IMR-90 (cell line): ENCODE measurements around the gene FRMD6. TPM values are rescaled to one million over a fixed set of nuclear protein-coding genes. Genes with fewer than 3 reads are reported as not detected.

Experiments
- ATAC-seq: fragments of 200-7000 bp; cut with Tn5 transposase; 2 replicates; pipeline ENCODE4 v1.9.1; 2020; ENCODE audit warnings: low read depth, mild to moderate bottlenecking, moderate library complexity
- Bru-seq: library from RNA; stranded (reverse); fragments of 400-500 nt; gene quantifications from one replicate; lab custom pipeline; 2021; lab: Mats Ljungman, UMichigan
- BruChase-seq, 2 experiments: library from RNA; stranded (reverse); fragments of 400-500 nt; gene quantifications; one replicate each; lab custom pipeline; 2021; lab: Mats Ljungman, UMichigan
- BruUV-seq: library from RNA; stranded (reverse); fragments of 400-500 nt; replicated peaks from 2 replicates; lab custom pipeline; 2021; lab: Mats Ljungman, UMichigan
- CTCF ChIA-PET: fragments of 300-600 bp; formaldehyde crosslinking; extraction: SDS; loops from one replicate; lab custom pipeline; 2021; ENCODE audit warnings: antibody characterized with exemption; lab: Yijun Ruan, JAX
- POLR2A ChIA-PET: fragments of 300-600 bp; sonication (Branson Sonifier 250); formaldehyde crosslinking; loops from one replicate; lab custom pipeline; 2022; ENCODE audit warnings: antibody characterized with exemption; ENCODE audit not compliant: unreplicated experiment; lab: Charles Lee
- DNase-seq: peaks from one replicate; pipeline ENCODE4 v3.0.0; 2013
- H2AFZ ChIP-seq: replicated peaks from 2 replicates; pipeline ENCODE3; 2013; ENCODE audit warnings: low read length, mild to moderate bottlenecking; ENCODE audit not compliant: poor library complexity
- H2AK5ac ChIP-seq: 2 replicates; pipeline ENCODE4 v1.6.1; 2013; ENCODE audit warnings: low read depth, low read length, inconsistent platforms
- H2AK9ac ChIP-seq: replicated peaks from 2 replicates; pipeline ENCODE3; 2013; ENCODE audit warnings: mild to moderate bottlenecking, low read depth, low read length, moderate library complexity; ENCODE audit not compliant: poor library complexity
- H2BK120ac ChIP-seq: 2 replicates; pipeline ENCODE4 v1.6.1; 2013; ENCODE audit warnings: low read depth, low read length, inconsistent platforms
- H2BK15ac ChIP-seq: 3 replicates; pipeline ENCODE4 v1.6.1; 2013; ENCODE audit warnings: low read depth, low read length, inconsistent platforms
- H2BK20ac ChIP-seq: 2 replicates; pipeline ENCODE4 v1.6.1; 2013; ENCODE audit warnings: low read depth, mild to moderate bottlenecking, inconsistent platforms, low read length, moderate library complexity
- H2BK5ac ChIP-seq: 2 replicates; pipeline ENCODE4 v1.6.1; 2013; ENCODE audit warnings: mild to moderate bottlenecking, low read depth, low read length, inconsistent platforms; ENCODE audit not compliant: poor library complexity, severe bottlenecking
- H3K14ac ChIP-seq: replicated peaks from 2 replicates; pipeline ENCODE4 v1.6.1; 2013; ENCODE audit warnings: low read depth, low read length, inconsistent platforms
- H3K18ac ChIP-seq: 2 replicates; pipeline ENCODE4 v1.6.1; 2013; ENCODE audit warnings: low read depth, low read length, control low read depth
- H3K23ac ChIP-seq: 2 replicates; pipeline ENCODE4 v1.6.1; 2013; ENCODE audit warnings: low read depth, low read length, inconsistent platforms
- H3K27ac ChIP-seq: 2 replicates; pipeline ENCODE4 v1.5.1; 2013; ENCODE audit warnings: mild to moderate bottlenecking, control low read depth, low read length; ENCODE audit not compliant: insufficient read depth
- H3K27me3 ChIP-seq: 2 replicates; pipeline ENCODE4 v1.6.1; 2013; ENCODE audit warnings: low read length; ENCODE audit not compliant: control insufficient read depth, insufficient read depth
- H3K36me3 ChIP-seq: 2 replicates; pipeline ENCODE4 v1.6.1; 2013; ENCODE audit warnings: low read length, mixed read lengths; ENCODE audit not compliant: control insufficient read depth, insufficient read depth
- H3K4ac ChIP-seq: 2 replicates; pipeline ENCODE4 v1.6.1; 2013; ENCODE audit warnings: low read depth, low read length, inconsistent platforms
- H3K4me1 ChIP-seq: 2 replicates; pipeline ENCODE4 v1.6.1; 2013; ENCODE audit warnings: low read length, mixed read lengths; ENCODE audit not compliant: control insufficient read depth, insufficient read depth
- H3K4me2 ChIP-seq: 2 replicates; pipeline ENCODE4 v1.6.1; 2013; ENCODE audit warnings: low read depth, mild to moderate bottlenecking, control low read depth, low read length, moderate library complexity
- H3K4me3 ChIP-seq: 2 replicates; pipeline ENCODE4 v1.5.1; 2013; ENCODE audit warnings: low read depth, mild to moderate bottlenecking, control low read depth, low read length, moderate library complexity; ENCODE audit not compliant: insufficient read depth
- H3K56ac ChIP-seq: 2 replicates; pipeline ENCODE4 v1.6.1; 2013; ENCODE audit warnings: low read length, inconsistent platforms; ENCODE audit not compliant: insufficient read depth; ENCODE audit errors: extremely low read depth
- H3K79me1 ChIP-seq, 2 experiments: 2 replicates each; pipeline ENCODE4 v1.6.1; 2013; ENCODE audit warnings: low read length in 2 of 2, inconsistent platforms in 1 of 2, low read depth in 1 of 2
- H3K9ac ChIP-seq: 2 replicates; pipeline ENCODE4 v1.6.1; 2013; ENCODE audit warnings: low read depth, low read length, control low read depth
- H3K9me1 ChIP-seq: 2 replicates; pipeline ENCODE4 v1.6.1; 2013; ENCODE audit warnings: low read length, inconsistent platforms; ENCODE audit not compliant: insufficient read depth
- H3K9me3 ChIP-seq: 2 replicates; pipeline ENCODE4 v1.6.1; 2013; ENCODE audit warnings: low read length; ENCODE audit not compliant: control insufficient read depth, insufficient read depth
- H4K20me1 ChIP-seq: 2 replicates; pipeline ENCODE4 v1.6.1; 2013; ENCODE audit warnings: low read length, inconsistent platforms; ENCODE audit not compliant: insufficient read depth
- H4K5ac ChIP-seq: 2 replicates; pipeline ENCODE4 v1.6.1; 2013; ENCODE audit warnings: mild to moderate bottlenecking, low read depth, low read length, control low read depth
- H4K8ac ChIP-seq, 2 experiments: 2 replicates each; pipeline ENCODE4 v1.6.1; 2013; ENCODE audit warnings: low read depth in 2 of 2, low read length in 2 of 2, control low read depth in 1 of 2, inconsistent platforms in 1 of 2
- H4K91ac ChIP-seq: 2 replicates; pipeline ENCODE4 v1.6.1; 2013; ENCODE audit warnings: low read depth, low read length, inconsistent platforms; ENCODE audit not compliant: insufficient read depth
- BHLHE40 ChIP-seq: fragments of 150-350 bp; IDR thresholded peaks from 2 replicates; pipeline ENCODE4 v1.6.1; 2016; ENCODE audit warnings: mild to moderate bottlenecking, low read depth, low read length
- CEBPB ChIP-seq: IDR thresholded peaks from 2 replicates; pipeline ENCODE4 v1.6.1; 2012; ENCODE audit warnings: low read depth, low read length, improper control_type of control experiment
- CHD1 ChIP-seq: IDR thresholded peaks from 2 replicates; pipeline ENCODE4 v1.6.1; 2012; ENCODE audit warnings: low read depth, low read length, improper control_type of control experiment
- MAZ ChIP-seq: IDR thresholded peaks from 2 replicates; pipeline ENCODE4 v1.6.1; 2012; ENCODE audit warnings: low read depth, mild to moderate bottlenecking, low read length, improper control_type of control experiment, moderate library complexity, borderline replicate concordance
- MXI1 ChIP-seq: IDR thresholded peaks from 2 replicates; pipeline ENCODE4 v1.6.1; 2012; ENCODE audit warnings: low read depth, mild to moderate bottlenecking, low read length, moderate library complexity, borderline replicate concordance
- NFE2L2 ChIP-seq: fragments of 150-350 bp; IDR thresholded peaks from 2 replicates; pipeline ENCODE4 v1.6.1; 2016; ENCODE audit warnings: low read depth, mild to moderate bottlenecking, low read length
- POLR2A ChIP-seq: IDR thresholded peaks from 2 replicates; pipeline ENCODE4 v1.6.1; 2012; ENCODE audit warnings: mild to moderate bottlenecking, low read depth, low read length
- RAD21 ChIP-seq: IDR thresholded peaks from 2 replicates; pipeline ENCODE4 v1.6.1; 2012; ENCODE audit warnings: low read length, improper control_type of control experiment
- RCOR1 ChIP-seq: IDR thresholded peaks from 2 replicates; pipeline ENCODE4 v1.6.1; 2012; ENCODE audit warnings: mild to moderate bottlenecking, low read length, improper control_type of control experiment; ENCODE audit not compliant: insufficient replicate concordance
- SMC3 ChIP-seq: fragments of 150-350 bp; IDR thresholded peaks from 2 replicates; pipeline ENCODE4 v1.6.1; 2016; ENCODE audit warnings: low read depth, mild to moderate bottlenecking, antibody characterized with exemption, low read length, moderate library complexity
- WGBS, 2 experiments: methylation state at CpG; one replicate each; pipeline versions ENCODE4 v1.1.5 to v1.1.7; 2013; ENCODE audit warnings: missing lambda C conversion rate in 2 of 2; ENCODE audit not compliant: insufficient read length in 1 of 2; ENCODE audit errors: extremely low coverage in 2 of 2; 5-methylcytosine and 5-hydroxymethylcytosine counted together
- dilution Hi-C: fragments of 300-500 bp; cut with HindIII; formaldehyde crosslinking; loops from one replicate; pipeline ENCODE4 v1.14.3; 2018; ENCODE audit warnings: low sequenced_read_pairs; ENCODE audit not compliant: unreplicated experiment
- in situ Hi-C: fragments of 300-500 bp; cut with MboI; formaldehyde crosslinking; loops from 3 replicates; pipeline ENCODE4 v1.14.3; 2019; ENCODE audit warnings: low sequenced_read_pairs, inconsistent platforms, mixed read lengths
- intact Hi-C: fragments of 100-400 bp; cut with micrococcal nuclease; formaldehyde crosslinking; loops from 2 replicates; pipeline ENCODE4 v1.10.0; 2022
- long read RNA-seq: library from polyadenylated mRNA; unstranded; transcript quantifications from one replicate; pipeline ENCODE4 v2.0.0, GENCODE V29; 2021; ENCODE audit not compliant: unreplicated experiment
- polyA plus RNA-seq, 3 experiments: library from polyadenylated mRNA; depleted of rRNA; stranded (reverse); fragments of >200 nt; gene quantifications; 2 replicates each; pipeline ENCODE4 v1.2.3, GENCODE V29; 2012; ENCODE audit warnings: low replicate concordance in 1 of 3
- total RNA-seq: library from RNA; depleted of rRNA; stranded (reverse); fragments of >200 nt; gene quantifications from 2 replicates; pipeline ENCODE4 v1.2.3, GENCODE V29; 2012; rRNA removed
- TF ChIP-seq, protein P1 (sequence below): fragments of 150-350 bp; IDR thresholded peaks from 2 replicates; pipeline ENCODE4 v1.6.1; 2016; ENCODE audit warnings: low read depth, mild to moderate bottlenecking, low read length, moderate library complexity, borderline replicate concordance
- TF ChIP-seq, protein P2 (sequence below): conservative IDR thresholded peaks from 2 replicates; pipeline ENCODE4 v1.5.1; 2012; ENCODE audit warnings: mild to moderate bottlenecking, low read depth, low read length, improper control_type of control experiment

FRMD6 gene
- total RNA-seq (620 and 682 TPM in 2 replicates), polyA plus RNA-seq (2012; rRNA removed) (243 and 244 TPM in 2 replicates), Bru-seq, nascent RNA (percentile 93 among the genes with signal in this experiment), BruChase-seq, experiment 1, labeled RNA remaining after a 6-hour chase (percentile 61 among the genes with signal in this experiment), BruChase-seq, experiment 2, labeled RNA remaining after a 2-hour chase (percentile 84 among the genes with signal in this experiment)
- polyA plus RNA-seq (2012; cell fraction: cytosol; rRNA removed) = 129 and 270 TPM in 2 replicates
- 287 and 382 TPM in 2 replicates for polyA plus RNA-seq (2012; cell fraction: nucleus; rRNA removed; ENCODE audit: low replicate concordance)
- long read RNA-seq, full-length matches to known transcripts = 149 of 245 reads
- long read RNA-seq, partial matches to known transcripts = 21 of 245 reads
- long read RNA-seq, other reads (novel, unspliced or antisense) = 75 of 245 reads

DNA sequence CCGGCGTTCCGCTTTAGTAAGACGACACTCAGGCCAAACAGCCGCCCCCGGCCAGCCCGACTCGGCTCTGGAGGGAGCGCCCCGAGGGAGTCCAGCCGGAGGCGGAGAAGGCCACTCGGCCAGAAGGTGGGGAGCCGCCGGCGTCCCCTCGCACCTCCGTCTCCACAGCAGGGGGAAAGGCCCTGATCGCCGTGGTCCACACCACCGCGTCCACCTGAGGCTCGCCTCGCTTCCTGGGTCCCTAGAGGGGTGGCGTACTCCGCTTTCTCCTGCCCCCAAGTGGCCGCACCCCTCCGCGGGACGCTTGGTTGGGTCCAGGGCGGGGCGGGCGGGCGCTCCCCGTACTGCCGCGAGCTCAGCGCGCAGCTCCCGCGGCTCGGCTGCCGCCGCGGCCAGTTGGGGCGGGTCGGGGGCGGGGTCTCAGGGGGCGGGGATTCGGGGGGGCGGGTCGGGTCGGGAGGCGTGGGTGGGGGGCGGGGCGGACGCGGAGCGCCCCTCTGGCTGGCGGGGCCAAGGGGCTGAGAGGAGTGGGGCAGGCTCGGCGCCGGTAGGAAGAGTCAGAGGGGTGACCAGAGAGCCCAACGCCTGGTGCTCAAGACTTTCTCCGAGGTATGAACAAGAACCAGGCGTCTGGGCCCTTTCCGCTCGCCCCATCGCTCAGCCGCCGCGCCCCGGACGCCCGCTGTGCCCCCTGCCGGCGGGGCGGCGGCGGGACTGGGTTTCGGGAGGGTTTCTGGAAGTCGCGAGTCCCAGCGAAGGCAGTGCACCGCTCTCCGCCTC is at the start of gene FRMD6:
FRMD6 (plus strand) TSS at position 523 of the 780 bp plus-strand sequence. CDS start 37,927 bp downstream, outside the sequence.
- peak within 1 kb of the TSS; percentile 100 for H3K23ac ChIP-seq
- H3K27me3 ChIP-seq = no peaks in the 10 kb centered on the region
- peak within 1 kb of the TSS; percentile 98 for H3K18ac ChIP-seq
- peaks cover 10 to 27% of the 10 kb centered on the region in 2 experiments; a peak in 3 of 4 replicates for H3K79me1 ChIP-seq
- POLR2A ChIA-PET = interaction anchor here (0.5 to 1.4 kb wide), 11 partner anchors 11 to 331 kb away, joined by 3 to 6 read pairs (median 3); no protein-coding TSS in a partner anchor
- 0% methylated on average over 19 of the region's 86 CpGs; no CpG with 5 or more reads in 1 of the 2 experiments for WGBS, 2 experiments
- H3K9ac ChIP-seq = peak within 1 kb of the TSS; percentile 99
- H4K5ac ChIP-seq = peak within 1 kb of the TSS; percentile 91
- H3K9me1 ChIP-seq = 0 out of 2 replicates have a peak, but pooled peaks cover 2% of the 10 kb centered on the region
- intact Hi-C loops (loop anchor here (1.0 to 5.0 kb wide), 5 partner anchors 104 to 284 kb away; no protein-coding TSS in a partner anchor), in situ Hi-C loops (loop anchor here (10.0 kb wide), 1 partner anchor 123 kb away; no protein-coding TSS in a partner anchor), dilution Hi-C loops (no loop called here)
- ATAC-seq (peak; percentile 85), DNase-seq (peak; percentile 90)
- H3K4me3 ChIP-seq = peak within 1 kb of the TSS; percentile 79
- H4K8ac ChIP-seq = peak within 1 kb of the TSS; percentile 96 to 100
- no peaks in the 10 kb centered on the region for H3K36me3 ChIP-seq
- peak within 1 kb of the TSS; percentile 96 for H2AK9ac ChIP-seq
- CTCF ChIA-PET = interaction anchor here (0.6 to 0.9 kb wide), 3 partner anchors 17 to 145 kb away, joined by 3 to 4 read pairs (median 3); no protein-coding TSS in a partner anchor
- no peaks in the 10 kb centered on the region for H3K4me1 ChIP-seq
- peak within 1 kb of the TSS; percentile 99 for H3K27ac ChIP-seq
- peak within 1 kb of the TSS; percentile 89 for H2BK20ac ChIP-seq
- BruUV-seq = no TSS peak
- H2BK15ac ChIP-seq = peak within 1 kb of the TSS; percentile 100
- peak within 1 kb of the TSS; percentile 92 for H3K4me2 ChIP-seq
- peak within 1 kb of the TSS; percentile 100 for H2BK120ac ChIP-seq
- H2BK5ac ChIP-seq = peak within 1 kb of the TSS; percentile 99
- H2AK5ac ChIP-seq = peak within 1 kb of the TSS; percentile 99
- peaks cover 32% of the 10 kb centered on the region for H4K20me1 ChIP-seq
- no peaks in the 10 kb centered on the region for H3K9me3 ChIP-seq
- H3K14ac ChIP-seq = peak within 1 kb of the TSS; percentile 99
- peak within 1 kb of the TSS; percentile 97 for H2AFZ ChIP-seq
- peak within 1 kb of the TSS; percentile 99 for H3K4ac ChIP-seq
- H3K56ac ChIP-seq = peak within 1 kb of the TSS; percentile 94
- H4K91ac ChIP-seq = peak within 1 kb of the TSS; percentile 99
- peak; percentile 97 for TF ChIP-seq BHLHE40
- TF ChIP-seq CHD1 = peak; percentile 44
- TF ChIP-seq, protein P1, sequence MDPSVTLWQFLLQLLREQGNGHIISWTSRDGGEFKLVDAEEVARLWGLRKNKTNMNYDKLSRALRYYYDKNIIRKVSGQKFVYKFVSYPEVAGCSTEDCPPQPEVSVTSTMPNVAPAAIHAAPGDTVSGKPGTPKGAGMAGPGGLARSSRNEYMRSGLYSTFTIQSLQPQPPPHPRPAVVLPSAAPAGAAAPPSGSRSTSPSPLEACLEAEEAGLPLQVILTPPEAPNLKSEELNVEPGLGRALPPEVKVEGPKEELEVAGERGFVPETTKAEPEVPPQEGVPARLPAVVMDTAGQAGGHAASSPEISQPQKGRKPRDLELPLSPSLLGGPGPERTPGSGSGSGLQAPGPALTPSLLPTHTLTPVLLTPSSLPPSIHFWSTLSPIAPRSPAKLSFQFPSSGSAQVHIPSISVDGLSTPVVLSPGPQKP = no peak
- peak; percentile 35; the same call in 1 of the 2 replicates for TF ChIP-seq MXI1
- TF ChIP-seq, protein P2, sequence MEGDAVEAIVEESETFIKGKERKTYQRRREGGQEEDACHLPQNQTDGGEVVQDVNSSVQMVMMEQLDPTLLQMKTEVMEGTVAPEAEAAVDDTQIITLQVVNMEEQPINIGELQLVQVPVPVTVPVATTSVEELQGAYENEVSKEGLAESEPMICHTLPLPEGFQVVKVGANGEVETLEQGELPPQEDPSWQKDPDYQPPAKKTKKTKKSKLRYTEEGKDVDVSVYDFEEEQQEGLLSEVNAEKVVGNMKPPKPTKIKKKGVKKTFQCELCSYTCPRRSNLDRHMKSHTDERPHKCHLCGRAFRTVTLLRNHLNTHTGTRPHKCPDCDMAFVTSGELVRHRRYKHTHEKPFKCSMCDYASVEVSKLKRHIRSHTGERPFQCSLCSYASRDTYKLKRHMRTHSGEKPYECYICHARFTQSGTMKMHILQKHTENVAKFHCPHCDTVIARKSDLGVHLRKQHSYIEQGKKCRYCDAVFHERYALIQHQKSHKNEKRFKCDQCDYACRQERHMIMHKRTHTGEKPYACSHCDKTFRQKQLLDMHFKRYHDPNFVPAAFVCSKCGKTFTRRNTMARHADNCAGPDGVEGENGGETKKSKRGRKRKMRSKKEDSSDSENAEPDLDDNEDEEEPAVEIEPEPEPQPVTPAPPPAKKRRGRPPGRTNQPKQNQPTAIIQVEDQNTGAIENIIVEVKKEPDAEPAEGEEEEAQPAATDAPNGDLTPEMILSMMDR = peak; percentile 80
- no peak for TF ChIP-seq RCOR1
- peak; percentile 83 for TF ChIP-seq SMC3
- no peak for TF ChIP-seq CEBPB
- TF ChIP-seq POLR2A = peak; percentile 91
- peak; percentile 75 for TF ChIP-seq MAZ
- TF ChIP-seq RAD21 = peak; percentile 70
- no peak for TF ChIP-seq NFE2L2
